Raji (cell line): ENCODE results near the gene CREBBP.

ENCODE experiments used
- POLR2A ChIP-seq: IDR thresholded peaks from 2 replicates; pipeline ENCODE4 v1.6.1; 2011; ENCODE audit warnings: low read depth, low read length, control low read depth; ENCODE audit not compliant: insufficient read depth

The CREBBP gene

GRCh38 chr16:3774156-3774767 is 106.3 kb downstream of the CREBBP start:
- no peak for TF ChIP-seq POLR2A

GRCh38 chr16:3773663-3774062 is 106.8 kb downstream of the CREBBP start:
- TF ChIP-seq POLR2A, result no peak

GRCh38 chr16:3771513-3771912 is 109.0 kb downstream of the CREBBP start:
- no peak for TF ChIP-seq POLR2A

- TF ChIP-seq POLR2A, result no peak
Observed at GRCh38 chr16:3770530-3770929, 110.0 kb downstream of the CREBBP start.

- no peak for TF ChIP-seq POLR2A
Observed at GRCh38 chr16:3769942-3770341, 110.6 kb downstream of the CREBBP start.

- no peak for TF ChIP-seq POLR2A
Observed at GRCh38 chr16:3769013-3769412, 111.5 kb downstream of the CREBBP start.

- TF ChIP-seq POLR2A, result no peak
Observed at GRCh38 chr16:3767333-3767986, 113.1 kb downstream of the CREBBP start.

GRCh38 chr16:3766177-3766576 is 114.3 kb downstream of the CREBBP start:
- TF ChIP-seq POLR2A, result no peak

- no peak for TF ChIP-seq POLR2A
Observed at GRCh38 chr16:3764409-3764808, 116.1 kb downstream of the CREBBP start.

- TF ChIP-seq POLR2A, result no peak
Observed at GRCh38 chr16:3762107-3762750, 118.3 kb downstream of the CREBBP start.

GRCh38 chr16:3761375-3762106 is 119.0 kb downstream of the CREBBP start:
- no peak for TF ChIP-seq POLR2A

GRCh38 chr16:3760518-3760917 is 120.0 kb downstream of the CREBBP start:
- TF ChIP-seq POLR2A, result no peak

- no peak for TF ChIP-seq POLR2A
Observed at GRCh38 chr16:3759736-3760135, 120.8 kb downstream of the CREBBP start.

- no peak for TF ChIP-seq POLR2A
Observed at GRCh38 chr16:3756113-3756512, 124.4 kb downstream of the CREBBP start.

- TF ChIP-seq POLR2A, result no peak
Observed at GRCh38 chr16:3755249-3755648, 125.3 kb downstream of the CREBBP start.

- TF ChIP-seq POLR2A, result no peak
Observed at GRCh38 chr16:3754772-3755171, 125.7 kb downstream of the CREBBP start.
